ENCODE results near the gene COL24A1.

DNA sequence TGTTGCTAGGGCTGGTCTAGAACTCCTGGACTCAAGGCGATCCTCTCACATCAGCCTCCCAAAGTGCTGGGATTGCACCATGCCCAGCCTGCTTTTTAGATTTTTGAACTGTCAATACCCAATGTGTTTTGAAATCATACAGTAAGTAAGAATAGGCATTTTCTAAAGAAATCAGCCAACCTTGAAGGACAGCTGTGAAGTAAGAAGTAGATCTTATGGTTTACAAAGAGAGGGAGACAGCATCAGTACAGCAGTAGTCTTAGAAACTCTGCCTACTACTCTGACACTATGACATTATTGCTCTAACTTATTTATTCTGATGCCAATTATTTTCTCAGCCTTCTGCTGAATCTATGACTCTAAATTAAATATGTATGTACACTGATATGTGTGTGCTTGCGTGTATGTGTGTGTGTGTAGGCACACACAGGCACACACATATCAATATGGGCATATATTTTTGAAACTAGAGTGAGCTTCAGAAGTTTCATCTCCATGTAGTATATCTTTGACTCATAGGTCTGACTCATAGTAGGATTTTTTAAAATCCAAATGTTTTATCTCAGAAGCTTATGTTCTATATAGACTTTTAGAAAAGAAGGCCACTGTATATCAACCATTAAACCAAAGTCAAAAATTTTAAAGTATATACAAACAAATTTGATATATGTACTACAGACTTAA is 140.4 kb downstream of the COL24A1 start:
- TF ChIP-seq POLR2A (IDR thresholded peaks at IDR 0.05) (no peak), POLR2AphosphoS5 (IDR thresholded peaks at IDR 0.05) (no peak), EP300 (IDR thresholded peaks at IDR 0.05) (no peak)
- TF ChIP-seq, protein P1, sequence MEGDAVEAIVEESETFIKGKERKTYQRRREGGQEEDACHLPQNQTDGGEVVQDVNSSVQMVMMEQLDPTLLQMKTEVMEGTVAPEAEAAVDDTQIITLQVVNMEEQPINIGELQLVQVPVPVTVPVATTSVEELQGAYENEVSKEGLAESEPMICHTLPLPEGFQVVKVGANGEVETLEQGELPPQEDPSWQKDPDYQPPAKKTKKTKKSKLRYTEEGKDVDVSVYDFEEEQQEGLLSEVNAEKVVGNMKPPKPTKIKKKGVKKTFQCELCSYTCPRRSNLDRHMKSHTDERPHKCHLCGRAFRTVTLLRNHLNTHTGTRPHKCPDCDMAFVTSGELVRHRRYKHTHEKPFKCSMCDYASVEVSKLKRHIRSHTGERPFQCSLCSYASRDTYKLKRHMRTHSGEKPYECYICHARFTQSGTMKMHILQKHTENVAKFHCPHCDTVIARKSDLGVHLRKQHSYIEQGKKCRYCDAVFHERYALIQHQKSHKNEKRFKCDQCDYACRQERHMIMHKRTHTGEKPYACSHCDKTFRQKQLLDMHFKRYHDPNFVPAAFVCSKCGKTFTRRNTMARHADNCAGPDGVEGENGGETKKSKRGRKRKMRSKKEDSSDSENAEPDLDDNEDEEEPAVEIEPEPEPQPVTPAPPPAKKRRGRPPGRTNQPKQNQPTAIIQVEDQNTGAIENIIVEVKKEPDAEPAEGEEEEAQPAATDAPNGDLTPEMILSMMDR (IDR thresholded peaks at IDR 0.05), result no peak

All from upper lobe of left lung (tissue), 4 donors.